Panc1 (cell line): ENCODE measurements around the gene IST1. TPM values are rescaled to one million over a fixed set of nuclear protein-coding genes. Genes with fewer than 3 reads are reported as not detected.

Experiments
- ATAC-seq: fragments of 200-7000 bp; cut with Tn5 transposase; 2 replicates; pipeline ENCODE4 v1.9.1; 2020; ENCODE audit warnings: mild to moderate bottlenecking, moderate library complexity
- BruUV-seq: library from RNA; stranded (reverse); fragments of 400-500 nt; replicated peaks from 2 replicates; lab custom pipeline; 2021; lab: Mats Ljungman, UMichigan
- CTCF ChIA-PET: fragments of 300-600 bp; sonication (Branson Sonifier 250); formaldehyde crosslinking; loops from one replicate; lab custom pipeline; 2022; ENCODE audit warnings: antibody characterized with exemption; lab: Charles Lee
- POLR2A ChIA-PET: fragments of 300-600 bp; sonication (Branson Sonifier 250); formaldehyde crosslinking; loops from one replicate; lab custom pipeline; 2022; ENCODE audit warnings: antibody characterized with exemption; lab: Charles Lee
- DNase-seq: peaks from one replicate; pipeline ENCODE4 v3.0.0-alpha.2; 2010; ENCODE audit warnings: low read depth, low spot score
- H3K27ac ChIP-seq: 2 replicates; pipeline ENCODE4 v1.5.1; 2011; ENCODE audit warnings: mild to moderate bottlenecking, low read length, inconsistent platforms
- H3K27me3 ChIP-seq: fragments of 200-500 bp; sonication (Bioruptor generic); 2 replicates; pipeline ENCODE4 v1.6.0; 2014; ENCODE audit warnings: low read length, inconsistent platforms; ENCODE audit not compliant: control insufficient read depth, insufficient read depth
- H3K36me3 ChIP-seq: fragments of 200-500 bp; sonication (Bioruptor generic); 2 replicates; pipeline ENCODE4 v1.5.1; 2014; ENCODE audit warnings: inconsistent platforms, mild to moderate bottlenecking, low read length, moderate library complexity; ENCODE audit not compliant: control insufficient read depth, insufficient read depth
- H3K4me1 ChIP-seq: 2 replicates; pipeline ENCODE4 v1.5.1; 2011; ENCODE audit warnings: inconsistent platforms, mild to moderate bottlenecking, low read length, moderate library complexity; ENCODE audit not compliant: control insufficient read depth, insufficient read depth
- H3K4me3 ChIP-seq, 2 experiments: 2 replicates each; pipeline ENCODE4 v1.5.1; 2011 to 2012; ENCODE audit warnings: low read depth in 2 of 2, low read length in 2 of 2, mild to moderate bottlenecking in 2 of 2, inconsistent platforms in 1 of 2, moderate library complexity in 1 of 2
- H3K9me3 ChIP-seq: fragments of 200-500 bp; sonication (Bioruptor generic); 2 replicates; pipeline ENCODE4 v1.5.1; 2014; ENCODE audit warnings: low read depth, mild to moderate bottlenecking, inconsistent platforms, low read length, moderate library complexity; ENCODE audit not compliant: control insufficient read depth, insufficient read depth
- POLR2AphosphoS5 ChIP-seq: IDR thresholded peaks from 2 replicates; pipeline ENCODE4 v1.6.1; 2012; ENCODE audit warnings: mild to moderate bottlenecking, low read depth, low read length, moderate library complexity
- SIN3A ChIP-seq: IDR thresholded peaks from 2 replicates; pipeline ENCODE4 v1.6.1; 2012; ENCODE audit warnings: low read depth, mild to moderate bottlenecking, low read length, moderate library complexity, borderline replicate concordance; ENCODE audit not compliant: insufficient read depth
- TCF7L2 ChIP-seq: IDR thresholded peaks from 2 replicates; pipeline ENCODE4 v1.6.1; 2011; ENCODE audit warnings: mild to moderate bottlenecking, low read depth, low read length, inconsistent platforms
- in situ Hi-C: cut with HindIII; loops from 2 replicates; pipeline ENCODE4 v1.10.0; 2016; ENCODE audit warnings: low sequenced_read_pairs, low pct_unique_long_range_greater_than_20kb
- intact Hi-C: fragments of 100-400 bp; cut with micrococcal nuclease; formaldehyde crosslinking; loops from one replicate; pipeline ENCODE4 v1.10.0; 2022; ENCODE audit not compliant: unreplicated experiment
- total RNA-seq: library from RNA; stranded (reverse); gene quantifications from one replicate; pipeline ENCODE4 v1.2.1, GENCODE V29; 2021; ENCODE audit not compliant: unreplicated experiment
- TF ChIP-seq, protein P1 (sequence below), 2 experiments: IDR thresholded peaks; 2 replicates each; pipeline ENCODE4 v1.6.1; 2011 to 2012; ENCODE audit warnings: low read depth in 2 of 2, control low read depth in 1 of 2, low read length in 1 of 2, mild to moderate bottlenecking in 1 of 2, moderate library complexity in 1 of 2; ENCODE audit not compliant: insufficient read depth in 1 of 2
- TF ChIP-seq, protein P2 (sequence below): fragments of 450-650 bp; IDR thresholded peaks from 2 replicates; pipeline ENCODE4 v1.5.1; 2017; ENCODE audit warnings: mild to moderate bottlenecking

IST1 gene
- total RNA-seq, 1 experiment from 2014 or later, result 173 TPM

- in situ Hi-C loops, result no loop called here
- no peaks in the 10 kb centered on the region for H3K9me3 ChIP-seq
- TF ChIP-seq, protein P1, sequence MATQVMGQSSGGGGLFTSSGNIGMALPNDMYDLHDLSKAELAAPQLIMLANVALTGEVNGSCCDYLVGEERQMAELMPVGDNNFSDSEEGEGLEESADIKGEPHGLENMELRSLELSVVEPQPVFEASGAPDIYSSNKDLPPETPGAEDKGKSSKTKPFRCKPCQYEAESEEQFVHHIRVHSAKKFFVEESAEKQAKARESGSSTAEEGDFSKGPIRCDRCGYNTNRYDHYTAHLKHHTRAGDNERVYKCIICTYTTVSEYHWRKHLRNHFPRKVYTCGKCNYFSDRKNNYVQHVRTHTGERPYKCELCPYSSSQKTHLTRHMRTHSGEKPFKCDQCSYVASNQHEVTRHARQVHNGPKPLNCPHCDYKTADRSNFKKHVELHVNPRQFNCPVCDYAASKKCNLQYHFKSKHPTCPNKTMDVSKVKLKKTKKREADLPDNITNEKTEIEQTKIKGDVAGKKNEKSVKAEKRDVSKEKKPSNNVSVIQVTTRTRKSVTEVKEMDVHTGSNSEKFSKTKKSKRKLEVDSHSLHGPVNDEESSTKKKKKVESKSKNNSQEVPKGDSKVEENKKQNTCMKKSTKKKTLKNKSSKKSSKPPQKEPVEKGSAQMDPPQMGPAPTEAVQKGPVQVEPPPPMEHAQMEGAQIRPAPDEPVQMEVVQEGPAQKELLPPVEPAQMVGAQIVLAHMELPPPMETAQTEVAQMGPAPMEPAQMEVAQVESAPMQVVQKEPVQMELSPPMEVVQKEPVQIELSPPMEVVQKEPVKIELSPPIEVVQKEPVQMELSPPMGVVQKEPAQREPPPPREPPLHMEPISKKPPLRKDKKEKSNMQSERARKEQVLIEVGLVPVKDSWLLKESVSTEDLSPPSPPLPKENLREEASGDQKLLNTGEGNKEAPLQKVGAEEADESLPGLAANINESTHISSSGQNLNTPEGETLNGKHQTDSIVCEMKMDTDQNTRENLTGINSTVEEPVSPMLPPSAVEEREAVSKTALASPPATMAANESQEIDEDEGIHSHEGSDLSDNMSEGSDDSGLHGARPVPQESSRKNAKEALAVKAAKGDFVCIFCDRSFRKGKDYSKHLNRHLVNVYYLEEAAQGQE (IDR thresholded peaks at IDR 0.05; ENCODE audit: insufficient read depth in 1 of 2, low read depth in 2 of 2, low read length in 1 of 2), result no peak
- TF ChIP-seq SIN3A (no peak), POLR2AphosphoS5 (no peak), TCF7L2 (no peak)
- TF ChIP-seq, protein P2, sequence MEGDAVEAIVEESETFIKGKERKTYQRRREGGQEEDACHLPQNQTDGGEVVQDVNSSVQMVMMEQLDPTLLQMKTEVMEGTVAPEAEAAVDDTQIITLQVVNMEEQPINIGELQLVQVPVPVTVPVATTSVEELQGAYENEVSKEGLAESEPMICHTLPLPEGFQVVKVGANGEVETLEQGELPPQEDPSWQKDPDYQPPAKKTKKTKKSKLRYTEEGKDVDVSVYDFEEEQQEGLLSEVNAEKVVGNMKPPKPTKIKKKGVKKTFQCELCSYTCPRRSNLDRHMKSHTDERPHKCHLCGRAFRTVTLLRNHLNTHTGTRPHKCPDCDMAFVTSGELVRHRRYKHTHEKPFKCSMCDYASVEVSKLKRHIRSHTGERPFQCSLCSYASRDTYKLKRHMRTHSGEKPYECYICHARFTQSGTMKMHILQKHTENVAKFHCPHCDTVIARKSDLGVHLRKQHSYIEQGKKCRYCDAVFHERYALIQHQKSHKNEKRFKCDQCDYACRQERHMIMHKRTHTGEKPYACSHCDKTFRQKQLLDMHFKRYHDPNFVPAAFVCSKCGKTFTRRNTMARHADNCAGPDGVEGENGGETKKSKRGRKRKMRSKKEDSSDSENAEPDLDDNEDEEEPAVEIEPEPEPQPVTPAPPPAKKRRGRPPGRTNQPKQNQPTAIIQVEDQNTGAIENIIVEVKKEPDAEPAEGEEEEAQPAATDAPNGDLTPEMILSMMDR, result no peak
- ATAC-seq (no peak), DNase-seq (no peak)
- ChIA-PET CTCF (no interaction called here), POLR2A (no interaction called here)
- BruUV-seq, result no TSS peak
- H3K36me3 ChIP-seq, result peaks cover 15% of the 10 kb centered on the region
- H3K4me3 ChIP-seq, result no peak overlapping the region
- peaks cover 13% of the 10 kb centered on the region for H3K4me1 ChIP-seq
- H3K27me3 ChIP-seq, result no peaks in the 10 kb centered on the region
- no peak overlapping the region for H3K27ac ChIP-seq
- intact Hi-C loops, result no loop called here
Observed at GRCh38 chr16:71930013-71930563, 34.8 kb downstream of the IST1 start.

- TF ChIP-seq SIN3A (no peak), TCF7L2 (no peak), POLR2AphosphoS5 (no peak)
- TF ChIP-seq, protein P1 (IDR thresholded peaks at IDR 0.05; ENCODE audit: insufficient read depth in 1 of 2, low read depth in 2 of 2, low read length in 1 of 2), result no peak
- TF ChIP-seq, protein P2, result no peak
- Histone ChIP-seq H3K9me3 (no peaks in the 10 kb centered on the region), H3K27ac (no peak overlapping the region), H3K4me1 (peaks cover 13% of the 10 kb centered on the region), H3K4me3 (no peak overlapping the region), H3K36me3 (peaks cover 15% of the 10 kb centered on the region), H3K27me3 (no peaks in the 10 kb centered on the region)
- in situ Hi-C loops (no loop called here), intact Hi-C loops (no loop called here)
- ChIA-PET CTCF (no interaction called here), POLR2A (interaction anchor here (1.1 kb wide), 1 partner anchor 9 kb away, joined by 3 read pairs; no protein-coding TSS in a partner anchor)
- DNase-seq, result no peak
- BruUV-seq, result no TSS peak
- ATAC-seq, result no peak
Observed at GRCh38 chr16:71931001-71931400, 35.7 kb downstream of the IST1 start.
